NCI-H1436 treated with DMSO at 0.1 percent for 48 hours (cell line): ENCODE results near the gene OSBPL5.

Experiments used
- DNase-seq: peaks from one replicate; lab custom pipeline; 2025; lab: John Stamatoyannopoulos, UW

Gene OSBPL5, protein sequence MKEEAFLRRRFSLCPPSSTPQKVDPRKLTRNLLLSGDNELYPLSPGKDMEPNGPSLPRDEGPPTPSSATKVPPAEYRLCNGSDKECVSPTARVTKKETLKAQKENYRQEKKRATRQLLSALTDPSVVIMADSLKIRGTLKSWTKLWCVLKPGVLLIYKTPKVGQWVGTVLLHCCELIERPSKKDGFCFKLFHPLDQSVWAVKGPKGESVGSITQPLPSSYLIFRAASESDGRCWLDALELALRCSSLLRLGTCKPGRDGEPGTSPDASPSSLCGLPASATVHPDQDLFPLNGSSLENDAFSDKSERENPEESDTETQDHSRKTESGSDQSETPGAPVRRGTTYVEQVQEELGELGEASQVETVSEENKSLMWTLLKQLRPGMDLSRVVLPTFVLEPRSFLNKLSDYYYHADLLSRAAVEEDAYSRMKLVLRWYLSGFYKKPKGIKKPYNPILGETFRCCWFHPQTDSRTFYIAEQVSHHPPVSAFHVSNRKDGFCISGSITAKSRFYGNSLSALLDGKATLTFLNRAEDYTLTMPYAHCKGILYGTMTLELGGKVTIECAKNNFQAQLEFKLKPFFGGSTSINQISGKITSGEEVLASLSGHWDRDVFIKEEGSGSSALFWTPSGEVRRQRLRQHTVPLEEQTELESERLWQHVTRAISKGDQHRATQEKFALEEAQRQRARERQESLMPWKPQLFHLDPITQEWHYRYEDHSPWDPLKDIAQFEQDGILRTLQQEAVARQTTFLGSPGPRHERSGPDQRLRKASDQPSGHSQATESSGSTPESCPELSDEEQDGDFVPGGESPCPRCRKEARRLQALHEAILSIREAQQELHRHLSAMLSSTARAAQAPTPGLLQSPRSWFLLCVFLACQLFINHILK

DNA sequence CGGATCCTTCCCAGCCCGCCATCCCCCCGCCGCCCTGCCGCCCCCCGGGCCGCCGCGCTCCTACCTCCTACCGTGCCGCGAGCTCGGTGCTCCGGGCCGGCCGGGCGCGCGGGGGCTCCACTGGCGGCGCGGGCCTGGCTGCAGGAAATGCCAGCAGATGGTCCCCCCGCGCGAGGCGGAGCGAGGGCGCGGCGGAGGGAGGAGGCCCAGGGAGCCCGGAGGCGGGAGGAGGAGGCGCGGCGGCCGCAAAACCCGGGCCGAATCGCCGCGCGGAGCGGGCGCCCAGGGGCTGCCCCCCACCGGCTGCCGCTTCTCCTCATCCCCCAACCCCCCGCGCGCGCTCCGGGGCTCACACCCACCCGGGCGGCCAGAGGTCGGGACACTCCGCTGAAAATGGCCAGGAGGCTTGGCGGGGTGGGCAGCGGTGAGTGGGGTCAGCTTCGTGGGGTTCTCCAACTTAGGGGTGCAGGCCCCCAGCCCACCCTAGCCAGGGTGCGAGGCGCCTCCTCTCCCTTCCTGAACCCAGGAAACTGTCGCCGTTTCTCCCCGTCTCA lies at the start of gene OSBPL5:
Gene OSBPL5, minus strand, starts transcription at position 159 of the 554 bp plus-strand sequence. CDS start 36,162 bp downstream, outside the sequence.
- no peak for DNase-seq

DNA sequence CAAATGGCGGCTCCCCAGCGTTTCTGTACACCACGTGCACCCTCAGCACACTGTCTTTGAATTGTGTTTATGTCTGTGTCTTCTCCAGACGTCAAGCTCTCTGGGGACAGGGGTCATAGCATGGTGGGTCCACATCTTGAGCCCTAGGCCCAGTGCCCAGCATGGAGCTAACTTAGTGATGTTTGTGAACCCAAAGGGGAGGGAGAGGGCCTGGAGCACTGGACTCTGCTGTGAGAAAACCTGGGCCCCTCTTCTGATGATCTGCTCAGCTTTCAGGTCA lies 49.2 kb upstream of the OSBPL5 start:
- no peak for DNase-seq

DNA sequence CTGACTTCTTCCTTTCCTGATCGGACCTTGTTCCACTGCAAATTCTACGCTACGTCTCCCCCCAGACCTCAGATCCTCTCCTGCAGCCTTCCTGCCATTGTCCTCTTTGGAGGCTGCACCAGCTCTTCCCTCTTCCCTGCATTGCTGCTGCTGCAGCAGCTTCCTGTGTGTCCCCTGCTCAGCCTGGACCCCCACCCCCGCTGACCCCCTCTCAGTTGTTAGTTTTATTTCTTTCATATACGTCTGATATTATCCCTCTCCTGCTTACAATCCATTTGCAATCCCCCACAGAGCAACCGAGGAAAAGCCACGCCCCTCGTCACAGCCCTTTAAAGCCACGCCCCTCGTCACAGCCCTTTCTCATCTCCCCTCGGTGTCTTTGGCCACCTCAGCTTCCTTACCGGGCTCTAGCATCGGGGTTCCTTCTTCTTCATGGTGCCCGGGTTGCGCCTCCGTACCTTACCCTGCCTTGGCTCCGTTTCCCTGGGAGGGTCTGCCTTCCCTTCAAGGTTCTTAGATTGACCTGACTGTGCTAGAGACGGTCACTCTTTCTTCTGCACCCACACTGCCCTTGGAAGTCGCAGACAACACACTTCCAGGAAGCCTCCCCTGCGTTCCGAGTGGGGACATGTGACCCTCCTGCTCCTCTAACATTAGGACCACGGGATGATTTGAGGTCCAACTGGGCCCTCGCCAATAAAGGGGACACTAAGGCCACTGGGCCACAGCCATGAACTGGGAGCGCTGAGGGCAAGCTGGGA lies 48.7 kb upstream of the OSBPL5 start:
- no peak for DNase-seq

DNA sequence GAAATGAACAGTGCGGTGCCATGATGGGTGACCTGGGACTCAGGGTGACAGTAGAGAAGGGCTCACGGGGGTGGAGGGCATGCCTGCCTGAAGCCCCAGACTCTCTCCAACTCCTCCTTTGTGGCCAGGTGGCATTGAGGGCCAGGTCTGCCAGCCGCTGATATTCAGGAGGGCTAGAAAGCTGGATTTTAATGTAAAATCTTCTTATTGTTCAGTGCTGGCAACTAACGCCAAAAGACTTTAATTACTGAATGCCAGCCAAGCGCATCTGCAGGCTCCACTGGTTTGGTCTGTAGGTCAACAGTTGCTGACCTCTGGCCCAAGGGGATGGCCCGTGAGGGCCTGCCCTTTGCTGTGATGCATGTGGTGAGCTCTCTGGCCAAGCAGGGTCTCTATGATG lies 43.2 kb upstream of the OSBPL5 start:
- DNase-seq: no peak

DNA sequence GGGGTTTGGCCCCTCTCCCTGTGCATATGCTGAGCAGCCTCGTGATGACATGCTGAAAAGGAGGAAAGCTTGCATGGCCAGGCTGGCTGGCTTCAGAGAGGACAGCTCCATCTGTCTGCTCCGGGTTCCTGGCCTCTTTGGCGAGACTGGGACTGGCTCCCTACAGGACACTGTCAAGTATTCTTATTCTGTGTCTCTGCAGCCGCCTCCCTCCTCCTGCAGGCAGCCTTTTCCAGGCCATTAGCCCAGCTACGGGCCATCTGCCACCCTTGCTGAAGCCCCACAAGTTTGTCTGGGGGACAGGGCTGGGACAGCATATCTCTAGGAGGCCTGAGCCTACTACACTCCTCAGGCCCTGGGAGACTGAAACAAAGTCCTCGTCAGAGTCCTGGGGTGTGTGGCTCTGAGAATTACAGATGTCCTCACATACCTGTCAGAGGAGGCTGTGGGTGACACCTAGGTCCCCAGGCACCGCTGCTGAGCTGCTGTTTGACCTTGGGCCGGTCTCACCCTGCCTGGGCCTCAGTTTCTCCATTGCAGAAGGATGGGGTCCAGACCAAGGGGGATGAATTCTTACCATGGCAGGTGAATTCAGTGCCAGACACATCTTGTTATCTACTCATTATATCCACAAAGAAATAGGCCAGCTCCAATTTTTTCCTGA lies 42.5 kb upstream of the OSBPL5 start:
- no peak for DNase-seq

DNA sequence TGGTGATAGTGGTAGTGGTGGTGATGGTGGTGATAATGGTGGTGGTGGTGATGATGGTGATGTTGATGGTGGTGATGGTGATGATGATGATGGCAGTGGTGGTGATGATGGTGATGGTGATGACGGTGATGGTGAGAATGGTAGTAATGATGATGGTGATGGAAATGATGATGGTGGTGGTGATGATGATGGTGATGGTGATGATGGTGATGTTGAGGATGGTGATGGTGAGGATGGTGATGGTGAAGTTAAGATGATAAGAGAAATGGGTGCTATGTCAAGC lies 41.8 kb upstream of the OSBPL5 start:
- no peak for DNase-seq

DNA sequence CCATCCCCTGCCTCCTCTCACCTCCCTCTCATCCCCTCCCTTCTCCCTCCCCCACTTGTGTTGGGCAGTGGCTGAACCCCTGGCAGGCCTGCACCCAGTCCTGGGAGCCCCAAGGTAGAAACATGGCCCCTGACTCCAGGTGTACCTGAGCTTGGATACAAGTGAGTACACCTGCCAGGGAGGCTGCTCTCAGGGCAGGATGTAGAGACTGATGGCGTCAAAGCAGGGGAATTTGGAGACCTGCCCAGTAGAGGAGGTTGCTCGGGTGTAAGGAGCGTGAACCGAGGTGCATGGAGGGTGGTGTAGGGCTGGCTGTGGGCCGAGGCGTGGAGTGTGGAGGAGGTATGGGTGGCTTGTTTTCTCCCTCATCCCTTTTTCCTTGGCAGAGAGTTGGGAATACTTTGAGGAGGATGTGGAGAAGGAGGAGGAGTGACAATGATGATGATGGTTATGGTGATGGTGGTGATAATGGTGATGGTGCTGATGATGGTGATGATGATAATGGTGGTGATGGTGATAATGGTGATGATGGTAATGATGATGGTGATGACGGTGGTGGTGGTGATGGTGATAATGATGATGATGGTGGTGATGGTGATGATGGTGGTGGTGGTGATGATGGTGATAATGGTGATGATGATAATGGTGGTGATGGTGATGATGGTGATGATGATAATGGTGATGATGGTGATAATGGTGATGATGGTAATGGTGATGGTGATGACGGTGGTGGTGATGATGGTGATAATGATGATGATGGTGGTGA lies 41.2 kb upstream of the OSBPL5 start:
- DNase-seq: no peak

DNA sequence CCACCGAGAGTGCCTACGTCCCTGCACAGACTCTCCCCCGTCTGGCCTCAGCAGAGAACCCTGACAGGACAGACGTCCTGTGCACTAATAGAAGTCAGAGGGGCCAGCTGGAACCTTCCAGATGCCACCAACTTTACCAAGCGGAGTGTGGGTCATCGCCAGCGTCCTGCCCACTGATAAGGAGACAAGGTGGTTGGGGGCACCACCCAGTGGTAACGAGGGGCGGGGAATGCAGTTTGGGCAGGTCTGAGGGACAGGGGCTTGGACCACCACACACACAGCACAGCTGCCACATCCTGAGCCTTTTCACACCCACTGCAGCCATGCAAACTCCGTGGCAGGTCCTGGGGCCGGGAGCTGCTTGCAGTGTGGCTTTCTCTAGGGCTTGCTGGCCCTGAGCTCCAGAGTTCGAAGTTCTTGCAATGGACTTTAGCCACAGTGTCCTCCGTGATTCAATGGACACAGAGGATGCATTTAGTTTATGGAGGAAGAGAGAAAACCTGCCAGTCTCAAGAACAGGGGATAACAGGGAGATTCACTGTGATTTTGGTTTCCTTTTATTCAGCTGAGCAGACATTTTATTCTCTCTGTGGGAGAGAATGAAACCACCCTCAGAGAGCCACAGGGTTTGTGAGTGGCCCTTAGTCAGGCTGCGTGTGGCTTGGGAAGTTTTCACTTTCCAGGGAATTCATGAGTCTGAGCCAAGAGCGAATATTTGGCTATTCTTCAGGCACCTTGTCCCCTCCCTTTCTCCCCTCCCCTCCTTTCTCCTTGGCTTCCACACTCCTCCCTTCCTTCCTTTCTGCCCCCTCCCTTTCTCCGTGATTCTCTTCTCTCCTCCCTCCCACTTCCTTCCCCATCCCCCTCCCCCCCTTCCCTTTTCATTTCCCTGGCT lies 40.4 kb upstream of the OSBPL5 start:
- DNase-seq: no peak

DNA sequence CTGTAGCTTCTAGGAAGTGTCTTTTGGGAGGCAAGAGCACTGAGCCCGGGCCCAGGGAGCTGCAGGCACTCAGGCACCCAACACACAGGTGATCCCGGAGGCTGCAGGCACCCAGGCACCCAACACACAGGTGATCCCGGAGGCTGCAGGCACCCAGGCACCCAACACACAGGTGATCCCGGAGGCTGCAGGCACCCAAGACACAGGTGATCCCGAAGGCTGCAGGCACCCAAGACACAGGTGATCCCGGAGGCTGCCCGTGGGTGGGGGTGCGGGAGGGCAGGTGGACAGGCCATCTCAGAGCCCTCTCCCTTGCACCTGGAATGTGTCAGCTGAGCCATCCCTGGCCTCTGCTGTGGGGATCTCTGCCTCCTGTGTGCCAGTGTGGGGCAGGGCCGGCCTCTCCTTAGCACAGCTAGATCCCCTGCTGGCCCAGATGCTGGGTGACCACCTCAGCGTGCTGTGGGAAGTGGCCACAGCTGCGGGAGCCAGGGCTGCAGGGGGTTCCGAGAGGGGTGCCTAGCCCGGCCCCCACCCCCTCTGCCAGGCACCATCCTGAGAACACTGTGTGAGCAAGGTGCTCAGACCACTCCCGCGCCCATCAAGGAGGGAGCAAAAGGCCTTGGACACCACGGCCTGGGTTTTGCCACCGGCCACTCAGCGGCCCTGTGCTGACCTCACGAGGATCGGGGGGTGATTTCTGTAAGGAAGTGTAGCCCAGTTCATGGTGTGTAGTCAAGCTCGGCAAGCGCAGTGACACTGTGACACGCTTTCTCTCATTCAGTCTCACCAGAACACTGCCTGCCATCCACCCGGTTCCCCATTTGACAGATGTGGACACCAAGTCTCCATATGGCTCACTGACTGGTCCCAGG lies 39.3 kb upstream of the OSBPL5 start:
- no peak for DNase-seq

DNA sequence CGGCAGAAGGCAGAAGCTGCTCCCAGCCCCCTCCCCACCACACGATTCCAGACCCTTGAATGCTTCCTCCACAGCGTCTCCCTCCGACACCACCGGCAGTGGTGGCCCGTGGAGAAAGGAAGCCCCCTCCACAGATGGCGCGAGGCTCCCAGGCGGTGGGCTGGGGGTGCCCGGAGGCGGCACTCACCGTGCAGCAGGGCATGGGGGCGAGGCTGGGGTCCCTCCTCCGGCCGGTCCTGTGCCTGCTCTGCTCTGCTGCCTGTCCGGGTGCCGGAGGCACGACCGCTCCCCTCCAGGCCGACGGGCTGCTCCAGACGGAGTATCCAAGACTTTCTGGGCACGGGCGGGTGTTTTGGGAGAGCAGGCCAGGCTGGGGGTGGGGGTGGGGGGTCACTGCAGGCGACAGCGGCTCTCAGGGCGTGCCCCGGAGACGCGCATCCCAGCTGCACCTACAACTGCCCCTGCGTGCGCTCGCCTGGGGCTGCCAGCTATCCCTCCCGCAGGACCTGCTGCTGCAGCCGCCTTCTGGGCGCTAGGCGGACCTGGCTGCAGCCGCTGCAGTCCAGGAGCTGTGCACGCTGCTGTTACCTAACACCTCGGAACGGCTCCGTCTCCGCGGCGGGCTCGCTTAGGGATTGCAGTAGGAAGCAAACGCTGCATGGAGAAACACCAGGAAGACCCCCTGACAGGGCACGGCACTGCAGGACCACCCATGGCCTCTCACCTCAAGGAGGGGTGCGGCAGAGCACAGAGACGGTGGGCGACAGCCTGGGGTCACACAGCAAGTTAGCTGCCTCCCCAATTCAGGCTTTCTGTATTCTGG lies 38.3 kb upstream of the OSBPL5 start:
- DNase-seq: no peak

DNA sequence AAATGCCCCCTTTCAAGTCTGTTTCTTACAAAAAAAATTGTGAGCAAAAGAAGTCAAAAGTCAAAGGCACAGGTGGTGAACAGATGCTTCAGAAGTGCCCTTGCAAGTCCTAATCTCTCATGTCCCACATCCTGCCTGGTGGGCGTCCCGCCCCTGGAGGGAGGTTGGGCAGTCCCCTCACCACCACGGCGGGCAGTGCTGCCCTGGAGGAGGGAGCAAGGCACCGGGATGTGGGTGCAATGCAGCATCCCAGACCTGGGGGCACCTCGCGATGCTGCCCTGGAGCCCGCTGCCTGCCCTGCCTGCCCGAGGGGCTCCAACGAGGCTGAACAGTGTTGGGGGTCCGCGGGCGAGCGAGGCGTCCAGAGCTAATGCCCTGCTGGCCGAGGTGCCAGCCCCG lies 37.6 kb upstream of the OSBPL5 start:
- DNase-seq: no peak

DNA sequence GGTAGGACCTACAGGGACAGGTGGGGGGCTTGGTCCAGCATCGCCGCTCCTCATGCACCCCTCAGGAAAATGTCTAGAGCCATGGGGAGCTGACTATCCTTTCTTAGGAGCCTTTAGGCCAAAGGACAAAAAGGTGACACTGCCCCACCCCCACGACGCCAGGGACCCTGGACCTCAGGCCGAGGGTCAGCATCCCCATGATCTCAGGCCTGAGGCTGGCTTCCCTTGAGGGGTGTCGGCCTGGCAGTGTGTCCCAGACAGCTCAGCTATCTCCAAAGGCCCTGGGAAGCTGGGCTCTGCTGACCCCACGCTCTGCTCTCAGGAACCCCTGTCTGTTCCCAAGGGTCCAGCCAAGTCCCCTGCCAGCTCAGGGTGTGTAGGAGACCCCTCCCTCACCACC lies 37.2 kb upstream of the OSBPL5 start:
- DNase-seq: no peak

DNA sequence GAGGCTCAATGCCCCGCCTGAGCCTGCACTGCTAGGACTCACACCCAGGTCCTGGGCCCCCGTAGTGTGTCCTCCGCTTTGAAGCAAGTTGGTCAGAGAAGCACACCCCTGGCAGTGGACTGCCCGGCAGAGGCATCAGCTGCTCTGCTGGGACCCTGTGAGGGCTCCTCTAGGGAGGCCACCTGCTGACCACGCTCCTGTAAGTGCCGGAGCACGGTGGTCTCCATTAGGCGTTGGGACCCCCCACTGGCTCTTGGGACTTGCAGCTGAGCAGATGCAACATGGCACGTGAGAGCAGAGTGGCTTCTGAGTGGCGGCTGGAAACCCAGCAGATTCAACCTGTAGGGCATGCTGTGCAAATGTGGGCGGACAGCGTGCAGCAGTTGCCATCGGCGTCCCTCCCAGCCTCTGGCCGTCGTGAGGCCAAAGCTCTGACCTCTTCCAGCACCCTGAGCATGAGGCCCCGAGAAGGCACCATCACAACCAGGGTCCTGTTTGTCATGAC lies 36.6 kb upstream of the OSBPL5 start:
- no peak for DNase-seq

DNA sequence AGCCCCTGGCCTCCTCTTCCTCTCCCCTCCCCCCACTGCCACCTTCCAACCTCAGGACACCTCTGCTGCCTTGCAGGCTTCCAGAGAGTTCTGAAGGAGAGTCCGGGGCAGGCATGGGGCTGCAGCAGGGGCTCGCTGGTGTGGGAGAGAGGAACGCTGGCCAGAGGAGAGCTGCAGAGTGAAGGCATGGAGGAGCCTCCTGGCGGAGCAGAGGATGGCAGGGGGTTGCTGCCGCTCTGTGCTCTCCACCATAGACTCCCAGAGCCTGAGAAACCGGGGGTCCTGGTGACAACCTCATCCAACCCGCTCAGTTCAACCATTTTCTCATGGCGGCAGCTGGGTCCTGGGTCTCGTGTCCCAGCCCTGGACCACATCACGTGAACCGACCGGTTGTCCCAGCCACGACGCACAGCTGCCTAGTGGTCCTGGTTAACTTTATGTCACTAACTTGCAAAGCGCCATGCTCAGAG lies 36.0 kb upstream of the OSBPL5 start:
- no peak for DNase-seq

DNA sequence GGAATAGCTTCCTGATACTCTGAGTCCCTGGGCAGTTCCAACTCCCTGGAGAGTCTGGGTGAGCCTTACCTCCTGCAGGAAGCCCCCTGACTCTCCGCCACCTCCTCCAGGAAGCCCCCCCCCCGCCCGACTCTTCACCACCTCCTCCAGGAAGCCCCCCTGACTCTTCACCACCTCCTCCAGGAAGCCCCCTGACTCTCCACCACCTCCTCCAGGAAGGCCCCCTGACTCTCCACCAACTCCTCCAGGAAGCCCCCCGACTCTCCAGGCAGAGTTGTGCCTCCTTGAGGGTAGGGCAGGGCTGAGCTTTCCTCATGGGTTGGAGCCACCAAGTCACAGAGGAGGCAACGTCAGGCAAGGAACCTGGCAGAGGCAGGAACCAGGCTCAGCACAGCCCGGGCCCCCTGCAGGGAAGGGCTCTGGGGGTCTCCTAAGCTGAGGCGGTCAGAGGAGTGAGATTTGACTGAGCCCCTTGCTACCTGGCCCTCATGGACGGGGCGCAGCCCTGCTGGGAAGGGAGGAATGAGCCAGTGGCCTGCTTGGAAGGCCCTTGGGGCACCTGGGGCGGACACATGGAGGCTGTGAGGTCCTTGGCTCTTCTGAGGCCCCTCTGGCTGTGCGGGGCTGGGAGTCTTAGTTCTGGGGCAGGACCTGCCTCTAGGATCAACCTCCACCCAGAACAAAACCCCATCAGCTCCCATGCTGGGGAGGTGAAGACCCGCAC lies 35.4 kb upstream of the OSBPL5 start:
- no peak for DNase-seq

DNA sequence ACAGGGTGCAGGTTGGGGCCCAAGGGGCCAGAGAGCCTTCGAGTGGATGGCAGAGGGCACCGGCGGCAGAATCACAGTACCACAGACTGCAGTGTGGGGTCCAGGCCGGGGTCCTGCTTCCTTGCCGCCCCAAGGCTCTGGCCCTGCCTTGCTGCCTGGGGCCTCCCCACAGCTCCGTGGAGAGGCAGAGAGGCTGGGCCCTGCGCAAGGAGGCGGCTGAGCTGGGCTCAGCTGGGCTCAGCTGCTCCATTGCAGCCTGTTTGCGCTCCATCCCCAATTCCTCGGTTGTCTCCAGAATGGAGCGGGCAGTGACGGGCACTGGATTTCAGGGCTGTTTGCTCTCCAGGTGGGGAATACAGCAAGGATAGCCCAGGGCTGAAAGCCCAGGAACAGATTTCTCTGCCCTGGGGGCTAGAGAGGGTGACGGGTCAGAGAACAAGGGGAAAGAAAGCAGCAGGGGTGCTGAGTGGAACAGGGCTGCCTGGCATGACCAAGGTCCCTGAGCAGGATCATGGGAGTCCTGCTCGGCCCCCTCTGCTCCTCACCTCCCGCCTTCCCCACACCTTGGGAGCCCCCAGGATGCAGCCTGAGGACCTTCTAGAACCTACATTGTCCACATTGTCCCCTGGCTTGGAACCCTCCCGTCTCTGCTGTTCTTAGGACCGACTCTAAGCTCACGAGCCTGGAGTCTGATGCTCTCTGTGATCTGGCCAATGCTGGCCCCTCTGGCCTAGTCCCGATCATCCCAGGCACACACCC lies 34.6 kb upstream of the OSBPL5 start:
- DNase-seq: no peak

DNA sequence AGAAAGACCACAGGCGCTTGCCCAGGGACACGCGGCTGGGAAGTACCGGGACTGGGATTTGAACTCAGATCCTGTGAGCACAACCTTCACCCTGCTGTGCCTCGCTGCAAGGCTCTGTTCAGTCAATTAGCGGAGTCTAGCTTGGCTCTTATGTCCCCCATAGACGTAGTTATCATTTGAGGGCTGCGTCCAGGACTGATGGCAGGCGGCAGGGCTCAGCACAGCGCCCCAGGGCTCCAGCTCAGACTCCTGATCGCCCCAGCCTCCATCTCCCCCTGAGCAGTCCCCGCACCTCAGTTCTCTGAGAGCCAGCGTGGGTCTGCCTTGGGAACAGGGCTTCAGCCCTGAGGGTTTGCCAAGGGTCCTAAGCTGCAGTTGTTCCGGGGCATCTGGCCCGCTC lies 33.7 kb upstream of the OSBPL5 start:
- DNase-seq: no peak
